Panc1 (cell line): ENCODE measurements around the gene USP17L13.
"Not testable (repeated sequence)": the region's sequence is repeated elsewhere in the genome, so short reads cannot be mapped to it uniquely, and the experiment has no call there.

Source experiments
- POLR2AphosphoS5 ChIP-seq: IDR thresholded peaks from 2 replicates; pipeline ENCODE4 v1.6.1; 2012; ENCODE audit warnings: mild to moderate bottlenecking, low read depth, low read length, moderate library complexity
- TF ChIP-seq, protein P1 (sequence below): fragments of 450-650 bp; IDR thresholded peaks from 2 replicates; pipeline ENCODE4 v1.5.1; 2017; ENCODE audit warnings: mild to moderate bottlenecking

DNA sequence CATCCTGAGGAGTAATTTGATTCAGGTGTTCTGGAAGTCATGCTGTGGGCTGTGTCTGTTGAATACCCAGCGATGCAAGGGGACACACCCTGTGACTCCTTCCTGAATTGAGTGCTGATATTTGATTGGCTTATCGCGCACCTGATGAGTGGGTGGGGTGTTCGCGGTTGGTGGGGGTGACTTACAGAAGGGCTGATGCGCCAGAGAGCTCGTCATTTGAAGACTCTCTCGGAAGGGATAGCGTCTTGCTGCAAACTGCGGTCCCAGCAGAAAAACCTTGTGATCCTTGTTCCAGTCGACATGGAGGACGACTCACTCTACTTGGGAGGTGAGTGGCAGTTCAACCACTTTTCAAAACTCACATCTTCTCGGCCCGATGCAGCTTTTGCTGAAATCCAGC is 9.6 kb upstream of the USP17L13 start, which contains the start of gene USP17L11:
- TF ChIP-seq, protein P1, sequence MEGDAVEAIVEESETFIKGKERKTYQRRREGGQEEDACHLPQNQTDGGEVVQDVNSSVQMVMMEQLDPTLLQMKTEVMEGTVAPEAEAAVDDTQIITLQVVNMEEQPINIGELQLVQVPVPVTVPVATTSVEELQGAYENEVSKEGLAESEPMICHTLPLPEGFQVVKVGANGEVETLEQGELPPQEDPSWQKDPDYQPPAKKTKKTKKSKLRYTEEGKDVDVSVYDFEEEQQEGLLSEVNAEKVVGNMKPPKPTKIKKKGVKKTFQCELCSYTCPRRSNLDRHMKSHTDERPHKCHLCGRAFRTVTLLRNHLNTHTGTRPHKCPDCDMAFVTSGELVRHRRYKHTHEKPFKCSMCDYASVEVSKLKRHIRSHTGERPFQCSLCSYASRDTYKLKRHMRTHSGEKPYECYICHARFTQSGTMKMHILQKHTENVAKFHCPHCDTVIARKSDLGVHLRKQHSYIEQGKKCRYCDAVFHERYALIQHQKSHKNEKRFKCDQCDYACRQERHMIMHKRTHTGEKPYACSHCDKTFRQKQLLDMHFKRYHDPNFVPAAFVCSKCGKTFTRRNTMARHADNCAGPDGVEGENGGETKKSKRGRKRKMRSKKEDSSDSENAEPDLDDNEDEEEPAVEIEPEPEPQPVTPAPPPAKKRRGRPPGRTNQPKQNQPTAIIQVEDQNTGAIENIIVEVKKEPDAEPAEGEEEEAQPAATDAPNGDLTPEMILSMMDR, result not testable (repeated sequence)
- not testable (repeated sequence) for TF ChIP-seq POLR2AphosphoS5
